ELR (cell line): ENCODE data around the gene PLCZ1.
"Not testable (repeated sequence)": the region's sequence is repeated elsewhere in the genome, so short reads cannot be mapped to it uniquely, and the experiment has no call there.

Source experiments
- DNase-seq: peaks from one replicate; pipeline ENCODE4 v3.0.0-alpha.2; 2015; ENCODE audit warnings: low read depth

Gene PLCZ1, protein sequence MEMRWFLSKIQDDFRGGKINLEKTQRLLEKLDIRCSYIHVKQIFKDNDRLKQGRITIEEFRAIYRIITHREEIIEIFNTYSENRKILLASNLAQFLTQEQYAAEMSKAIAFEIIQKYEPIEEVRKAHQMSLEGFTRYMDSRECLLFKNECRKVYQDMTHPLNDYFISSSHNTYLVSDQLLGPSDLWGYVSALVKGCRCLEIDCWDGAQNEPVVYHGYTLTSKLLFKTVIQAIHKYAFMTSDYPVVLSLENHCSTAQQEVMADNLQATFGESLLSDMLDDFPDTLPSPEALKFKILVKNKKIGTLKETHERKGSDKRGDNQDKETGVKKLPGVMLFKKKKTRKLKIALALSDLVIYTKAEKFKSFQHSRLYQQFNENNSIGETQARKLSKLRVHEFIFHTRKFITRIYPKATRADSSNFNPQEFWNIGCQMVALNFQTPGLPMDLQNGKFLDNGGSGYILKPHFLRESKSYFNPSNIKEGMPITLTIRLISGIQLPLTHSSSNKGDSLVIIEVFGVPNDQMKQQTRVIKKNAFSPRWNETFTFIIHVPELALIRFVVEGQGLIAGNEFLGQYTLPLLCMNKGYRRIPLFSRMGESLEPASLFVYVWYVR

GRCh38 chr12:18737819-18738218, at the start of gene PLCZ1, which contains the start of gene CAPZA3:
TSS of gene PLCZ1 (minus strand) at chr12:18738012. CDS start at chr12:18737371, 641 bp downstream.
TSS of gene CAPZA3 (plus strand) at chr12:18738119. CDS start at chr12:18738269, 150 bp downstream.
- no peak for DNase-seq

DNA sequence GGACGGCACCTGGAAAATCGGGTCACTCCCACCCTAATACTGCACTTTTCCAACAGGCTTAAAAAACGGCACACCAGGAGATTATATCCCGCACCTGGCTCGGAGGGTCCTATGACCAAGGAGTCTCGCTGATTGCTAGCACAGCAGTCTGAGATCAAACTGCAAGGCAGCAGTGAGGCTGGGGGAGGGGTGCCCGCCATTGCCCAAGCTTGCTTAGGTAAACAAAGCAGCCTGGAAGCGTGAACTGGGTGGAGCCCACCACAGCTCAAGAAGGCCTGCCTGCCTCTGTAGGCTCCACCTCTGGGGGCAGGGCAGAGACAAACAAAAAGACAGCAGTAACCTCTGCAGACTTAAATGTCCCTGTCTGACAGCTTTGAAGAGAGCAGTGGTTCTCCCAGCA, 47.7 kb upstream of the PLCZ1 start:
- DNase-seq, result not testable (repeated sequence)

DNA sequence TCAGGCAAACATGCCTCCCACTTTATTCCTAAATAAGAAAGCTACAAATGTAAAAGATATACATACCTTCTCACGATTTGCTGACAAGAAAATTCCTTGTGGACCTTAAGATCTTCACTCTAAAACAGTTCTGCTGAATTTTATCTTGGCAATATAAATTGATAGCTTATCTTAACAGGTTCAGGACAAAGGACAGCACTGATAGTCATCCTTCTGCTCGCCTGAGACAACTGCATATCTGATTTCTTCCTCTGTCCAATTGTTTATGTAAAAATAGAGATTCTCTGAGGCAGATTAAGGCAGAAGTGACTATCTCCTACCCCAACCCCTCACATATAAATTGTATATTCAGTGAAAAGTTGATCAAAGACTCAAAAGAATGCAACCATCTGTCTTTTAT, 45.0 kb upstream of the PLCZ1 start:
- no peak for DNase-seq

DNA sequence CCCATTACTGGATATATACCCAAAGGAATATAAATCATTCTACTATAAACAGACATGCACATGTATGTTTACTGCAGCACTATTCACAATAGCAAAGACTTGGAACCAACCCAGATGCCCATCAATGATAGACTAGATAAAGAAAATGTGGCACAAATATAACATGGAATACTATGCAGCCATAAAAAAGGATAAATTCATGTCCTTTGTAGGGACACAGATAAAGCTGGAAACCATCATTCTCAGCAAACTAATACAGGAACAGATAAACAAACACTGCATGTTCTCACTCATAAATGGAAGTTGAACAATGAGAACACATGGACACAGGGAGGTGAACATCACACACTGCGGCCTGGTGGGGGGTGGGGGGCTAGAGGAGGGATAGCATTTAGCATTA, 28.7 kb upstream of the PLCZ1 start:
- not testable (repeated sequence) for DNase-seq

DNA sequence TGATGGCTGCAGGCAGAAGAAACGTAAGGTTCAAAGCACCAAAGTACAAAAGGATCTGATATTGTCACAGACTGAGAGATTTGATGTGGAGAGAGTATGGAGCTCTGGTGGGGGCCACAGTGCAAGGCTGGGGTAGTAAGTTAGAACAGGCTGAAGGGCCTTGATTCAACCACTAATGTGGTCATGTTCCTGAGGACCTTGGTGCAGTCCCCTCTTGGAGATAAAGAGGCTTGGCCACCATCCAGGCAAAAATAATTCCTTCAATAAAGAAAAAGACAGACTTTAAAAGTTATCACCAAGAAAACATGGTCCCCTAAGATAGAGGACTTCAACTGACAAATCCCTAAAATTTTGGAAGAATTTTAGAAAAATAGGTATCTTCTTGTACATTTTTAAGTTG, 17.5 kb upstream of the PLCZ1 start:
- DNase-seq, result no peak

- DNase-seq, result no peak
Measured at GRCh38 chr12:18754124-18754707, 16.4 kb upstream of the PLCZ1 start.

GRCh38 chr12:18753481-18754123, 15.8 kb upstream of the PLCZ1 start:
- DNase-seq, result no peak

- no peak for DNase-seq
Measured at GRCh38 chr12:18752947-18753346, 15.1 kb upstream of the PLCZ1 start.

DNA sequence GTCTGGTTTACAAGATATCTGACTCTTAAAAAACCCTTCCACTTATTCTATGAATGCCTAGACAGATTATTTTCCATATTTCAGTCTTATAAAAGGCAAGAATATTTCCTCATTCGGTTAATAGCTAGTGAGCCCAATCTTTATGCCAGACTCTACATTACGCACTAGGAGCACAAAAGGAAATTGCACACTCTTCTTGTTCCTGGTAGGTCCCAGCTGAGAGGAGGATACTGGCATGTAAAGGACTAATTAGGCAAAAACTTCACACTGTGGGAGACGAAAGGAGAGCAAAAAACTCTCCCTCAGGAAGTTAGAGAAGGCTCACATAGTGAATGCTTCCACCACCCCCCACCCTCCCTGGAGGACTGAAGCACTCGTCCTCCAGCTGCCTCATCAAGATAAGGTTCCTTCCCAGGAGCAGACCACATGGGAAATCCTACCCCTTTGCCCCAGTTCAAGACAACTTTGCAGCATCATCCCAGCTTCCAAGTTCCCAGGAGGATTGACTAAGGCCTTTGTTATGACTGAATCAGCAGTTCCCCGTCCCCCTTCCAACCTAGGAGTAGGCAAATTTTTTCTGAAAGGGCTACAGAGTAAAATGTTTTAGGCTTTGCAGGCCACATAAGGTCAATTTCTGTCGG, 14.6 kb upstream of the PLCZ1 start:
- DNase-seq, result peak; percentile 88

- no peak for DNase-seq
Measured at GRCh38 chr12:18751866-18752265, 14.1 kb upstream of the PLCZ1 start.

- DNase-seq, result peak; percentile 18
Measured at GRCh38 chr12:18750085-18750484, 12.3 kb upstream of the PLCZ1 start.

DNA sequence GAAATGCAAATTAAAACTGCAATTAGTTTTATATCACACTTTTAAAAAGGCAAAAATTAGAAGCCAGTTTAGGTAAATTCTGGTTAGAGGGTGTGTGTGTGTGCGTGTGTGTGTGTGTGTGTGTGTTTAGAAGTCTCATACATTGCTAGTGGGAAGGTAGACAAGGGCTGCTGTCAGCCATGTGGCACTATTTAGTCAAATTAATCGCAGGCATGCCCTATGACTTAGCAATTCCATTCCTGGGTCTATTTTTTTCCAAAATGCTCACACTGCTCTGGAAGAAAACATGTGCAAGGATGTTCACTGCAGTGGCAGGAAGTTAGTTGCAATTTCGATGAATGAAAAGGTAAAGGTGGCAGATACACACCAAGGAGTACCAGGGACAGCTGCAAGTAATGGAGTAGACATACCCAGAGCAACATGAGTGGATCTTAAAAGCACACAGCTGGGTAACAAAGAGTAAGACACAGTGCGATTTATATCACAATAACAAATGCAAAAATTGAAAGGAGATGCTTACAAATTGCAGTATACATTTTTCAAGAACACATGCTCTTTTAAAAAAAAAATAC, 11.7 kb upstream of the PLCZ1 start:
- no peak for DNase-seq

DNA sequence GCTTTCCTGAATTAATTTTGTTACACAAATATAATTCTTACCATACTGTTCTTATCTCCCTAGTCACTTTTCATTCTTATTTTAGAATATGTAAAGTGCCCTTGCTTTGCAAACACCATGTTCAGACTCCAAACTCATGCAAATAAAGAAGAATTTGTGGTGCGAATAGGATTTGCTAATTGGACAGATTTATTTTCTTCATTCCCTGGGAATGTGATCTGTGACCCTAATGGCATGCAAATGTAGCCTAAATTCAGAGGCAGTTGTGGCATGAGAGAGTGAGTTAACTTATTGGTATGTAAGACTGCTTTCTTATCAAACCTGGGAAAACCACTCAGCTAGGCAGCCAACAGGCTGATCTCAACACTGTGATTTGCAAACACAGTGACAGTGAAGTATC, 10.1 kb upstream of the PLCZ1 start:
- peak; percentile 92 for DNase-seq

- DNase-seq, result no peak
Measured at GRCh38 chr12:18731156-18731555, 6.7 kb downstream of the PLCZ1 start.

GRCh38 chr12:18723752-18724151, 14.1 kb downstream of the PLCZ1 start:
- DNase-seq, result peak; percentile 96

DNA sequence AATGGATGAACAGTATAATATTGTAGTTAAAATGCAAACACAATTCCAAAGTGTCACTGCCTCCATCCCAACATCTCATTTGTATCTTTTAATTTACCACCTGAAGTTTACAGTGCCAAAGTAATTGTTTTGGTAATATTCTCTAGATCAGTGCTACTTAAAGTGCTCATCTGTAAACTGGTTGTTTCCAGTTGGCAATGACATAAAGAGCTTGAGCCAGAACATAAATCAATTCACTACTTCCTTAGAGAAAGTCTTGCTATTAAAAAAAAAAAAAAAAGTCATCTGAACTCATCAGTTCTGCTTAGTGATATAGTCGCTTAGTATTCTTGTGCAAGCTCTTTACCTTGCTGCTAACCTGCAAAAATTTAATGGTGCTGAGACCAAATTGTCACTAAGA, 16.4 kb downstream of the PLCZ1 start:
- no peak for DNase-seq

- no peak for DNase-seq
Measured at GRCh38 chr12:18720690-18721089, 17.1 kb downstream of the PLCZ1 start.

DNA sequence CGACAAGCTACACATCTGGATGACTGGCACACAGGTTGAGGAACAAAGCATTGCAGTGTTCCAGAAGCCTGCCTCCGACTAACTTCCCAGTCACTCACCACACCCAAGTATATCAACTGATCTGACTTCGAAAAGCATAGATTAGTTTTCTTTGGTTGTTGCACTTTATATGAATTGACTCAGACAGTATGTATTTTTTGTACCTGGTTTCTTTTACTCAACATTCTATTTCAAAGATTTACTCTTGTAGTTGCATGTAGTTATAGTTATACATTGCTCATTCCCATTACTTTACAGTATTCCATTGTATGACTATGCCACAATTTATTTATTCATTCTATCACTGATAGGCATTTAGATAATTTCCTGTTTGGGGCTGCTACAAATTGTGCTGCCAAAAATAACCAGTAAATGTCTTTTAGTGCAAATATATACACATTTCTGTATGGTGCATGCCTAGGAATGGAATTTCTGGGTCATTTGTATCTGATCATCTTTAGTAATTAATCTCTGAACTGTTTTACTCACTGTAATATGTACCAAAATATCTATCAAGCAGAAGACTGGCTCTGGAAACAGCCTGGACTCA, 17.8 kb downstream of the PLCZ1 start:
- DNase-seq, result peak; percentile 40

DNA sequence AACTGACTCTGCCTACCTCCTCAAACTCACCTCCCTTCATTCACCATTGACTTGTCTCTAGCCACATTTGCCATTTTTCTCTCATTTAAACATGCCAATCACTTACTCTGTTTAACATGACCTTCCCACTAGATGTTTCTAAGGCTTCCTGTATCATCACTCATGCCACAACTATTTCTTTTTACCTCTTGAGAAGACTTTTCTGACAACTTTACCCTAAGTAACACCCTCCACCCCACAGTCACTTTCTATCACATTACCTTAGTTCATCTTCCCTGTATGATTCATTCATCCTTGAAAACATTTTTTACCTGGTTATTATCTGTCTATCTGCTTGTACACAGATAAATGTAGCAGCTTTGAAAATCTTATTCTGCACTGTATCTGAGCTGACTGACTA, 19.4 kb downstream of the PLCZ1 start:
- DNase-seq, result peak; percentile 17

GRCh38 chr12:18716236-18716635, 21.6 kb downstream of the PLCZ1 start:
- DNase-seq, result no peak

- peak; percentile 27 for DNase-seq
Measured at GRCh38 chr12:18706798-18707197, 31.0 kb downstream of the PLCZ1 start.
